ENCODE measurements around the gene CEP250.

DNA sequence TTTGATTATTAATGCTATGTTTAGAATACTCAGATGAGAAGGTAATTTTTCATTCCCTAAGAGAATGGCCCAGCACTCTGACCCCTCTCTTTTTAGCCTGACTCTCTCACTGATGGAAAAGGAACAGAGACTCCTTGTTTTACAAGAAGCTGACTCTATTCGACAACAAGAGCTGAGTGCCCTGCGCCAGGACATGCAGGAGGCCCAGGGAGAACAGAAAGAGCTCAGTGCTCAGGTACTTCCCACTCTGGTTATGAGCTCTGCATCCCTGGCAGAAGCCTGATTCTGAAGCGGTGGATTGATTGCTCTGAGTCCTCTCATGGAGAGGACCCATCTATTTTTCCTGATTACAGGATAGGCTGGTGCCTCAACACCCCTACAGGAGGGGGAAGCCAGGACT lies 41.1 kb downstream of the CEP250 start:
- TF ChIP-seq, protein P1, sequence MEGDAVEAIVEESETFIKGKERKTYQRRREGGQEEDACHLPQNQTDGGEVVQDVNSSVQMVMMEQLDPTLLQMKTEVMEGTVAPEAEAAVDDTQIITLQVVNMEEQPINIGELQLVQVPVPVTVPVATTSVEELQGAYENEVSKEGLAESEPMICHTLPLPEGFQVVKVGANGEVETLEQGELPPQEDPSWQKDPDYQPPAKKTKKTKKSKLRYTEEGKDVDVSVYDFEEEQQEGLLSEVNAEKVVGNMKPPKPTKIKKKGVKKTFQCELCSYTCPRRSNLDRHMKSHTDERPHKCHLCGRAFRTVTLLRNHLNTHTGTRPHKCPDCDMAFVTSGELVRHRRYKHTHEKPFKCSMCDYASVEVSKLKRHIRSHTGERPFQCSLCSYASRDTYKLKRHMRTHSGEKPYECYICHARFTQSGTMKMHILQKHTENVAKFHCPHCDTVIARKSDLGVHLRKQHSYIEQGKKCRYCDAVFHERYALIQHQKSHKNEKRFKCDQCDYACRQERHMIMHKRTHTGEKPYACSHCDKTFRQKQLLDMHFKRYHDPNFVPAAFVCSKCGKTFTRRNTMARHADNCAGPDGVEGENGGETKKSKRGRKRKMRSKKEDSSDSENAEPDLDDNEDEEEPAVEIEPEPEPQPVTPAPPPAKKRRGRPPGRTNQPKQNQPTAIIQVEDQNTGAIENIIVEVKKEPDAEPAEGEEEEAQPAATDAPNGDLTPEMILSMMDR (conservative IDR thresholded peaks at IDR 0.05; ENCODE audit: low read length) = no peak
- no peak for TF ChIP-seq EZH2phosphoT487 (IDR thresholded peaks at IDR 0.05; ENCODE audit: borderline replicate concordance, low read depth, low read length)

Measured in OCI-LY7 (cell line).